ENCODE data around the gene MAD2L1.
A peak's percentile ranks its signal among the peaks of the same experiment; 100 is the strongest.

The MAD2L1 gene

GRCh38 chr4:120007896-120008436 lies 58.7 kb downstream of the MAD2L1 start:
- 0 out of 2 replicates have a peak overlapping the region, but pooled peaks have one; percentile 5 for H3K4me2 ChIP-seq (ENCODE audit: low read length)
- no peaks in the 10 kb centered on the region for H3K9me3 ChIP-seq (ENCODE audit: insufficient read depth, low read length)
- no peak overlapping the region for H3K27ac ChIP-seq (ENCODE audit: low read length)
- peaks cover 15% of the 10 kb centered on the region for H3K4me1 ChIP-seq (ENCODE audit: low read length)
- TF ChIP-seq CTCF (IDR thresholded peaks at IDR 0.05; ENCODE audit: low read depth, low read length) (no peak), EZH2phosphoT487 (IDR thresholded peaks at IDR 0.05; ENCODE audit: low read depth) (no peak)
- no peaks in the 10 kb centered on the region for H3K27me3 ChIP-seq (ENCODE audit: low read depth, low read length)
- H3K4me3 ChIP-seq (ENCODE audit: low read length) = no peak overlapping the region
- H3K36me3 ChIP-seq (replicated peaks; ENCODE audit: low read depth, low read length) = no peaks in the 10 kb centered on the region
- no peak overlapping the region for H2AFZ ChIP-seq (ENCODE audit: low read depth, low read length)
- no peak overlapping the region for H3K9ac ChIP-seq (ENCODE audit: low read length)
- H3K79me2 ChIP-seq (ENCODE audit: low read length) = no peaks in the 10 kb centered on the region
- no peaks in the 10 kb centered on the region for H4K20me1 ChIP-seq (ENCODE audit: insufficient read depth, low read length)

GRCh38 chr4:120007191-120007871 lies 59.3 kb downstream of the MAD2L1 start:
- Histone ChIP-seq H2AFZ (ENCODE audit: low read depth, low read length) (no peak overlapping the region), H3K4me2 (ENCODE audit: low read length) (0 out of 2 replicates have a peak overlapping the region, but pooled peaks have one; percentile 5), H4K20me1 (ENCODE audit: insufficient read depth, low read length) (no peaks in the 10 kb centered on the region), H3K4me1 (ENCODE audit: low read length) (peaks cover 15% of the 10 kb centered on the region), H3K9ac (ENCODE audit: low read length) (no peak overlapping the region), H3K79me2 (ENCODE audit: low read length) (no peaks in the 10 kb centered on the region), H3K27me3 (ENCODE audit: low read depth, low read length) (no peaks in the 10 kb centered on the region), H3K9me3 (ENCODE audit: insufficient read depth, low read length) (no peaks in the 10 kb centered on the region), H3K27ac (ENCODE audit: low read length) (no peak overlapping the region), H3K36me3 (replicated peaks; ENCODE audit: low read depth, low read length) (no peaks in the 10 kb centered on the region), H3K4me3 (ENCODE audit: low read length) (no peak overlapping the region)
- TF ChIP-seq EZH2phosphoT487 (IDR thresholded peaks at IDR 0.05; ENCODE audit: low read depth) (no peak), CTCF (IDR thresholded peaks at IDR 0.05; ENCODE audit: low read depth, low read length) (no peak)

Measured in OCI-LY3 (cell line).